Activated effector memory CD4-positive, alpha-beta T cell treated with Interleukin-2 at 50 U/mL for 16 hours (primary cell): ENCODE measurements around the gene COMMD10.
"Not testable (repeated sequence)": the region's sequence is repeated elsewhere in the genome, so short reads cannot be mapped to it uniquely, and the experiment has no call there.

Source experiments
- DNase-seq: peaks from one replicate; pipeline ENCODE4 v3.0.0-alpha.2; 2020

Gene COMMD10

GRCh38 chr5:116084871-116085715 lies at the start of gene COMMD10:
TSS of gene COMMD10 (plus strand) at chr5:116085025.
- peak; percentile 65 for DNase-seq

- no peak for DNase-seq
These were observed 49.7 kb upstream of the COMMD10 start for GRCh38 chr5:116035123-116035522.

- DNase-seq = no peak
These were observed 47.5 kb upstream of the COMMD10 start for GRCh38 chr5:116037236-116037822.

GRCh38 chr5:116038817-116039216 lies 46.0 kb upstream of the COMMD10 start:
- DNase-seq = no peak

GRCh38 chr5:116042375-116042774 lies 42.5 kb upstream of the COMMD10 start:
- DNase-seq = no peak

GRCh38 chr5:116044073-116044472 lies 40.8 kb upstream of the COMMD10 start:
- no peak for DNase-seq

- DNase-seq = no peak
These were observed 39.0 kb upstream of the COMMD10 start for GRCh38 chr5:116045821-116046220.

- DNase-seq = no peak
These were observed 38.6 kb upstream of the COMMD10 start for GRCh38 chr5:116046261-116046660.

GRCh38 chr5:116046823-116047222 lies 38.0 kb upstream of the COMMD10 start:
- no peak for DNase-seq

- DNase-seq = no peak
These were observed 26.4 kb upstream of the COMMD10 start for GRCh38 chr5:116058346-116058936.

- DNase-seq = no peak
These were observed 22.5 kb upstream of the COMMD10 start for GRCh38 chr5:116062352-116062751.

- DNase-seq = no peak
These were observed 20.9 kb upstream of the COMMD10 start for GRCh38 chr5:116063950-116064349.

- DNase-seq = no peak
These were observed 16.7 kb upstream of the COMMD10 start for GRCh38 chr5:116068028-116068632.

GRCh38 chr5:116071211-116071610 lies 13.6 kb upstream of the COMMD10 start:
- DNase-seq = no peak

GRCh38 chr5:116075191-116075831 lies 9.5 kb upstream of the COMMD10 start:
- DNase-seq = no peak

GRCh38 chr5:116076496-116076895 lies 8.3 kb upstream of the COMMD10 start:
- DNase-seq = no peak

- DNase-seq = no peak
These were observed 6.6 kb upstream of the COMMD10 start for GRCh38 chr5:116078199-116078598.

GRCh38 chr5:116084287-116084691 lies 536 bp upstream of the COMMD10 start:
- DNase-seq = peak; percentile 16

GRCh38 chr5:116086309-116086708 lies 1.5 kb downstream of the COMMD10 start:
- DNase-seq = not testable (repeated sequence)

GRCh38 chr5:116088062-116088461 lies 3.2 kb downstream of the COMMD10 start:
- no peak for DNase-seq

GRCh38 chr5:116090302-116090701 lies 5.5 kb downstream of the COMMD10 start:
- no peak for DNase-seq

- DNase-seq = no peak
These were observed 6.6 kb downstream of the COMMD10 start for GRCh38 chr5:116091416-116091815.

- DNase-seq = no peak
These were observed 12.5 kb downstream of the COMMD10 start for GRCh38 chr5:116097301-116097700.
